Endothelial cell of umbilical vein (primary cell): ENCODE data around the gene ALDH3B2.

Experiments
- EZH2 ChIP-seq: IDR thresholded peaks from 2 replicates; pipeline ENCODE4 v1.6.1; 2012; ENCODE audit warnings: borderline replicate concordance, low read depth, mild to moderate bottlenecking, moderate library complexity, low read length, inconsistent platforms; ENCODE audit not compliant: severe bottlenecking
- FOS ChIP-seq: IDR thresholded peaks from 2 replicates; pipeline ENCODE4 v1.6.1; 2011; ENCODE audit warnings: mild to moderate bottlenecking, low read length, moderate library complexity, borderline replicate concordance; ENCODE audit not compliant: insufficient read depth
- GATA2 ChIP-seq: IDR thresholded peaks from 2 replicates; pipeline ENCODE4 v1.7.0; 2011; ENCODE audit warnings: low read depth, mild to moderate bottlenecking, moderate library complexity, mixed read lengths, low read length; ENCODE audit not compliant: insufficient read length, insufficient read depth
- MAX ChIP-seq: IDR thresholded peaks from 2 replicates; pipeline ENCODE4 v1.6.1; 2011; ENCODE audit not compliant: insufficient read depth, insufficient read length
- MYC ChIP-seq: IDR thresholded peaks from one replicate; pipeline ENCODE4 v1.6.1; 2011; ENCODE audit warnings: mild to moderate bottlenecking, low read depth, low read length
- POLR2A ChIP-seq: IDR thresholded peaks from 2 replicates; pipeline ENCODE4 v1.6.1; 2012; ENCODE audit warnings: low read depth, mild to moderate bottlenecking, control low read depth, low read length
- POLR2AphosphoS5 ChIP-seq: IDR thresholded peaks from 2 replicates; pipeline ENCODE4 v1.6.1; 2012; ENCODE audit warnings: low read depth, mild to moderate bottlenecking, control low read depth, low read length, moderate library complexity; ENCODE audit not compliant: insufficient read depth
- TF ChIP-seq, protein P1 (sequence below), 2 donors: IDR thresholded peaks; 1 replicate in 1 of 2; 2 replicates in 1 of 2; pipeline ENCODE4 v1.5.1; 2011; ENCODE audit warnings: low read length in 2 of 2, mild to moderate bottlenecking in 2 of 2, moderate library complexity in 2 of 2, control low read depth in 1 of 2, inconsistent platforms in 1 of 2, low read depth in 1 of 2; ENCODE audit not compliant: insufficient read depth in 1 of 2; ENCODE audit errors: extremely low read depth in 1 of 2

DNA sequence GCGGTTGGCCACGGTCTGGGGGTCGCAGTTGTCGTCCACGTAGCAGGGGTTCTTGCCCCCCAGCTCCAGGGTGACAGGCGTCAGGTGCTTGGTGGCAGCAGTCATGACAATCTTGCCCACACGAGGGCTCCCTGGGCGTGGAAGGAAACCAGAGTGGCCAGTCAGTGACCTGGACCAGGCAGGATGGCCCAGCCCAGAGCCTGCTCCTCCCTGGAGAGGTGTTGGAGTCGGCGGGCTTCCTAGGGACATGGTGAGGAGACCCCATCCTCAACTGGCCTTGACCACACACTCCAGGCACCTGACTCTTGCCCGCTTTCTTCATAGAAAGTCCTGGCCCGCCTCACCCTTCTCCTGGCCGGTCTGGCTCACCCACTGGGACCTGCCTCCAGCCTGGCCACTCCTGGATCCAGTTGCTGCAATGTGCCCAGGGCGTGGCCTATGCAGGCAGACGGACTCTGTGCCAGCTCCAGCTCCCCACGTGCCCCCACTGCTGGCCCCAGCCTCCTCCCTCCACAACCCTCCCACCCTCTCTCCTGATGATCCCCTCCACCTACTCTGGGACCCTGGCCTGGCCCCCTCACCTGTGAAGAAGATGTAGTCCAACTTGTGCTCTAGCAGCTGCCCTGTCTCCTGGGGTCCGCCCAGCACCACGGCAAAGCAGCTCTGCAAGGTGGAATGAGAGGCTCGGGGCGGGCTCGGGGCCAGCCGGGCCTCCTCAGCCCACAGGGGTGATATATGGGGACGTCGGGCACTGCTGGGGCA, 8.7 kb downstream of the ALDH3B2 start:
- TF ChIP-seq, protein P1, sequence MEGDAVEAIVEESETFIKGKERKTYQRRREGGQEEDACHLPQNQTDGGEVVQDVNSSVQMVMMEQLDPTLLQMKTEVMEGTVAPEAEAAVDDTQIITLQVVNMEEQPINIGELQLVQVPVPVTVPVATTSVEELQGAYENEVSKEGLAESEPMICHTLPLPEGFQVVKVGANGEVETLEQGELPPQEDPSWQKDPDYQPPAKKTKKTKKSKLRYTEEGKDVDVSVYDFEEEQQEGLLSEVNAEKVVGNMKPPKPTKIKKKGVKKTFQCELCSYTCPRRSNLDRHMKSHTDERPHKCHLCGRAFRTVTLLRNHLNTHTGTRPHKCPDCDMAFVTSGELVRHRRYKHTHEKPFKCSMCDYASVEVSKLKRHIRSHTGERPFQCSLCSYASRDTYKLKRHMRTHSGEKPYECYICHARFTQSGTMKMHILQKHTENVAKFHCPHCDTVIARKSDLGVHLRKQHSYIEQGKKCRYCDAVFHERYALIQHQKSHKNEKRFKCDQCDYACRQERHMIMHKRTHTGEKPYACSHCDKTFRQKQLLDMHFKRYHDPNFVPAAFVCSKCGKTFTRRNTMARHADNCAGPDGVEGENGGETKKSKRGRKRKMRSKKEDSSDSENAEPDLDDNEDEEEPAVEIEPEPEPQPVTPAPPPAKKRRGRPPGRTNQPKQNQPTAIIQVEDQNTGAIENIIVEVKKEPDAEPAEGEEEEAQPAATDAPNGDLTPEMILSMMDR (IDR thresholded peaks at IDR 0.05; ENCODE audit: extremely low read depth in 1 of 2, insufficient read depth in 1 of 2, low read depth in 1 of 2, low read length in 2 of 2) = peak in 1 of 2 donors; percentile 2
- TF ChIP-seq POLR2A (no peak), POLR2AphosphoS5 (no peak), EZH2 (no peak), GATA2 (no peak), MAX (no peak), FOS (no peak), MYC (no peak)
